ENCODE measurements around the gene LRP6.

GRCh38 chr12:12278899-12279298 is 12.1 kb upstream of the LRP6 start:
- no peak for TF ChIP-seq CTCF (IDR thresholded peaks at IDR 0.05)
- TF ChIP-seq MAX (CRISPR knock-in tag; IDR thresholded peaks at IDR 0.05): no peak
- TF ChIP-seq RELA (CRISPR knock-in tag; IDR thresholded peaks at IDR 0.05; ENCODE audit: borderline replicate concordance): no peak
- no peak for TF ChIP-seq ZNF423 (CRISPR knock-in tag; IDR thresholded peaks at IDR 0.05)
- TF ChIP-seq E2F5 (CRISPR knock-in tag; IDR thresholded peaks at IDR 0.05): no peak
- no peak for TF ChIP-seq ELF4 (CRISPR knock-in tag; IDR thresholded peaks at IDR 0.05; ENCODE audit: low read depth)
- TF ChIP-seq HMGA2 (CRISPR knock-in tag; IDR thresholded peaks at IDR 0.05): no peak
- no peak for TF ChIP-seq TEAD4 (CRISPR knock-in tag; IDR thresholded peaks at IDR 0.05)
- no peak for TF ChIP-seq SMAD3 (CRISPR knock-in tag; IDR thresholded peaks at IDR 0.05; ENCODE audit: borderline replicate concordance)
- TF ChIP-seq JUN (CRISPR knock-in tag; IDR thresholded peaks at IDR 0.05): no peak
- TF ChIP-seq FOXP1 (CRISPR knock-in tag; IDR thresholded peaks at IDR 0.05; ENCODE audit: borderline replicate concordance): no peak
- no peak for TF ChIP-seq TEAD1 (CRISPR knock-in tag; IDR thresholded peaks at IDR 0.05)

Data from WTC11 (cell line).